ENCODE measurements around the gene KLRB1.
"Not testable (repeated sequence)": the region's sequence is repeated elsewhere in the genome, so short reads cannot be mapped to it uniquely, and the experiment has no call there.

GRCh38 chr12:9600426-9600825, 7.3 kb downstream of the KLRB1 start:
- not testable (repeated sequence) for TF ChIP-seq POLR2A, POLR2AphosphoS5 (IDR thresholded peaks at IDR 0.05)
- TF ChIP-seq, protein P1, sequence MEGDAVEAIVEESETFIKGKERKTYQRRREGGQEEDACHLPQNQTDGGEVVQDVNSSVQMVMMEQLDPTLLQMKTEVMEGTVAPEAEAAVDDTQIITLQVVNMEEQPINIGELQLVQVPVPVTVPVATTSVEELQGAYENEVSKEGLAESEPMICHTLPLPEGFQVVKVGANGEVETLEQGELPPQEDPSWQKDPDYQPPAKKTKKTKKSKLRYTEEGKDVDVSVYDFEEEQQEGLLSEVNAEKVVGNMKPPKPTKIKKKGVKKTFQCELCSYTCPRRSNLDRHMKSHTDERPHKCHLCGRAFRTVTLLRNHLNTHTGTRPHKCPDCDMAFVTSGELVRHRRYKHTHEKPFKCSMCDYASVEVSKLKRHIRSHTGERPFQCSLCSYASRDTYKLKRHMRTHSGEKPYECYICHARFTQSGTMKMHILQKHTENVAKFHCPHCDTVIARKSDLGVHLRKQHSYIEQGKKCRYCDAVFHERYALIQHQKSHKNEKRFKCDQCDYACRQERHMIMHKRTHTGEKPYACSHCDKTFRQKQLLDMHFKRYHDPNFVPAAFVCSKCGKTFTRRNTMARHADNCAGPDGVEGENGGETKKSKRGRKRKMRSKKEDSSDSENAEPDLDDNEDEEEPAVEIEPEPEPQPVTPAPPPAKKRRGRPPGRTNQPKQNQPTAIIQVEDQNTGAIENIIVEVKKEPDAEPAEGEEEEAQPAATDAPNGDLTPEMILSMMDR (IDR thresholded peaks at IDR 0.05): not testable (repeated sequence)
